PFSK-1 (cell line): ENCODE results near the gene HCRTR1.

ENCODE experiments used
- FOXP2 ChIP-seq: optimal IDR thresholded peaks from 2 replicates; pipeline ENCODE3; 2011; ENCODE audit warnings: borderline replicate concordance, control low read depth, inconsistent platforms; ENCODE audit not compliant: insufficient read depth; ENCODE audit errors: extremely low read length, extremely low read depth
- POLR2AphosphoS5 ChIP-seq: IDR thresholded peaks from 2 replicates; pipeline ENCODE4 v1.6.1; 2012; ENCODE audit warnings: low read depth, mild to moderate bottlenecking, control low read depth, low read length, moderate library complexity
- REST ChIP-seq, 2 experiments: IDR thresholded peaks; 2 replicates each; pipeline versions ENCODE4 v1.6.1 to v1.8.0; 2011 to 2012; ENCODE audit warnings: low read depth in 2 of 2, low read length in 2 of 2, control low read depth in 1 of 2, inconsistent platforms in 1 of 2, mild to moderate bottlenecking in 1 of 2, moderate library complexity in 1 of 2; ENCODE audit not compliant: insufficient read depth in 1 of 2
- SIN3A ChIP-seq: IDR thresholded peaks from 2 replicates; pipeline ENCODE4 v1.6.1; 2012; ENCODE audit warnings: mild to moderate bottlenecking, low read length, moderate library complexity, borderline replicate concordance; ENCODE audit not compliant: insufficient read depth
- TAF1 ChIP-seq: IDR thresholded peaks from 2 replicates; pipeline ENCODE4 v1.6.1; 2012; ENCODE audit warnings: low read length, control low read depth, borderline replicate concordance; ENCODE audit not compliant: insufficient read depth

Gene HCRTR1

GRCh38 chr1:31648641-31649357 lies 31.3 kb downstream of the HCRTR1 start:
- TF ChIP-seq POLR2AphosphoS5: no peak
- no peak for TF ChIP-seq TAF1
- no peak for TF ChIP-seq REST (IDR thresholded peaks at IDR 0.05; ENCODE audit: insufficient read depth in 1 of 2, low read depth in 2 of 2, low read length in 2 of 2)
- TF ChIP-seq FOXP2: no peak
- no peak for TF ChIP-seq SIN3A

DNA sequence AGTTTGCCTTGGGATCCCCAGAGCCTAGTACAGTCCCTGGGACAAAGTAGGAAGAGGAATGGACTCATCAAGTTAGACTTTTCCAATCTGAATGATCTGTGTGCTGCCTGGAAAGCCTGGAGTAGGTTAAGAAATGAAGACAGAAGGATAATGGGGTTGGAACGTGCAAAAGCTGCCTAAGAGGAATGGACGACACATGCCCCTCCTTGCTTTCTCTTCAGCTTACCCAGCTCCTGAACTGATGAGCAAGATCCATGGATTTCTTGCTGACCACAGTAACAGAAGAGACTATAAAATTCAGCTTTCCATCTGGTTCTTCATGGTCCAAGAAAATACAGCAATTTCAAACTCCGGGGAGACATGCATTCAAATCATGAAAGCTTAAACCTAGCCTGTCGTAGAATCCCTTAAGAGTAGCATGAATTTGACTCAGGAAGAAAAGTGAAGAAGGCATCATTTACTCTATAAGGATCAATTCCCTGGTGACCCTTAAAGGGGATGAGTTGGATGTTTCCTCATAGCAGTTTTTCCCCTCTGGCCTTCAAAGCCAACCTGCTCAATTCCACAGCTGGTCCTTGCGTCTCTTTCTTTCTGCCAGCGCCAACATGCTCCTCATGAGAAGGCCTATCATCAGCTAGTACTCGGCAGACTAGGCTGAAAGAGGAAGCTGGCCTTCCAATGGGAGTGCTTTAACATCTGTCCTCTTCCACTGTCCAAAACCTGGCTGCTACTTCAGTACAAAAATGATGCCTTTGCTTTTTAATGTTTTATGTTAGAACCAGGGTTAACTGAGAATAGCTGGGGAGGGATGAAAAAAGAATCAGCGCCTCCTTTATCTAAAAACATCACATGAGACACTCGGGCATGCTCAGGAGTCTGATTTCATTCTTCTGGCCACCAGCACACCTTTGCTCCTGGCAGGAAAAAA lies 32.9 kb downstream of the HCRTR1 start:
- TF ChIP-seq SIN3A: no peak
- TF ChIP-seq REST (IDR thresholded peaks at IDR 0.05; ENCODE audit: insufficient read depth in 1 of 2, low read depth in 2 of 2, low read length in 2 of 2): no peak

DNA sequence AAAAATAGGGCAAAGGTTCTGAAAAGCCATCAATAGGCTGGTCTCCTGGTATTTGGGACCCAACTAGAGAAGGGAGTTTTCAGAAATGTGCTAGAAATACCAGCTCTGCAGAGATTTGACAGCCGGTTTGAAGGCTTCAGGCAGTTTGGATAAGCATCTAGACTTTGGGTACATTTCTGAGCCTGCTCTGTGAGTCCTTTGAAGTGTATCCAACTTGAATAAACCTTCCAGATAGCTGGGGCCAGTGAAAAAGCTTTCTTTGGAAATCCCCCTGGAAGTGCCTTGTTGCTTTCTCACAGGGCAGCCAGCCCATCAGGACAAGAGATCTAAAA lies 33.6 kb downstream of the HCRTR1 start:
- no peak for TF ChIP-seq REST (IDR thresholded peaks at IDR 0.05; ENCODE audit: insufficient read depth in 1 of 2, low read depth in 2 of 2, low read length in 2 of 2)
- no peak for TF ChIP-seq FOXP2
- no peak for TF ChIP-seq SIN3A
- no peak for TF ChIP-seq TAF1
- no peak for TF ChIP-seq POLR2AphosphoS5

GRCh38 chr1:31651766-31652165 lies 34.3 kb downstream of the HCRTR1 start:
- no peak for TF ChIP-seq SIN3A
- no peak for TF ChIP-seq REST (IDR thresholded peaks at IDR 0.05; ENCODE audit: insufficient read depth in 1 of 2, low read depth in 2 of 2, low read length in 2 of 2)
- no peak for TF ChIP-seq TAF1
- no peak for TF ChIP-seq POLR2AphosphoS5
- no peak for TF ChIP-seq FOXP2
